D341Med (cell line): Measurements from ENCODE around the gene REEP6.
"Not testable (repeated sequence)": the region's sequence is repeated elsewhere in the genome, so short reads cannot be mapped to it uniquely, and the experiment has no call there.

ENCODE experiments used
- DNase-seq: peaks from one replicate; pipeline ENCODE4 v3.0.0; 2012; ENCODE audit warnings: low spot score

The REEP6 gene

GRCh38 chr19:1507763-1508506 lies 17.0 kb downstream of the REEP6 start:
- DNase-seq: peak; percentile 98

GRCh38 chr19:1508507-1508856 lies 17.5 kb downstream of the REEP6 start:
- no peak for DNase-seq

DNA sequence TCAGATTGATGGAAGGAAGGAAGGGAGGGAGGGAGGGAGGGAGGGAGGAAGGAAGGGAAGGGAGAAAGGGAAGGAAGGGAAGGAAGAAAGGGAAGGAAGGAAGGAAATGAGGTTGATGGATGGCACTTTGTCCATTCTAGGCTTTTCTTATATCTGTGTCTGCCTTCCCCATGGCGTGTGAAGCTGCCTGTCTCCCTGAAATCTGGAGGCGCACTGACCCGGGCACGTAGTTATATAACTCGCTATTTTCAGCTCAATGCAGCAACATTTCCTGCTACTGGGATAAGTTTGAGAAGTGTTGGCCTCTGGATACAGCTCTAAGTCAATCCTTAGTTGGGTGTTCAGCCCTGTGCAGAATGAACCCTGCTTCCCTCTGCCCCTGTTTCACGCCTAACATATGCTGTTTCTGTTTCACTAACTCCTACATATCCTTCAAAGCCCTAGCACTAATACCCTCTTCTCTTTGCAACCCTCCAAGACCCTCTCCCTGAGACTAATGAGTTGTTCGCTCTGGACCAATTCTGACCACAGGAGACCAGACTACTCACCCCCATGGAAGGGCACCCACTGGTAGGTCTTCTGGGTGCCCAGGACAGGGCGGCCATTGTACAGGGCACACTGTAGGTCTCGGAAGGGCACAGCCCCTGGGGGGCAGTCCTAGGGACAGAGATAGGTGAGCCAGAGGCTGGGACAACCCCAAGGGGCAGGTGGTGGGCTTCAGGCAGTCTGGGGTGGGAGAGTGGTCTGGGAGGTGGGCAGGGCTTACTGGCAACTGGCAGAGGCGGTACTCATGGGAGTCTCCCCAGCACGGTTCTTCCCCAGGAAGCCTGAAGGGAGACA lies 18.8 kb downstream of the REEP6 start:
- no peak for DNase-seq

DNA sequence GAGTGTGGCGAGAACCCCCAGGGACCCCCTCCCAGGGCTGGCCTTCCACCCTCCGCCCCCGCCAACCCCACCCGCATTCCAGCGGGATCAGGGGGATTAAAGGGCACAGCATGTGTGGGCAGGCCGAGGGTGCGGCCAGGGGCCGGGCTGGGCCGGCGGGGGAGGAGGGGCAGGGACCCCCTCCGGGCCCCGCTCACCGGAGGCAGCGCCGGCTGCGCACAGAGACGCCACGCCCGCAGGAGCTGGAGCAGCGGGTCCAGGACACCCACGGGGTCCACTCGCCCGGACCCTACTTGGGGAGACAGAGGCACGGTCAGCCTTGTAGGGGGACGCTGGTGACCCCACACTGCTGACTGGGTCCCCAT lies 19.4 kb downstream of the REEP6 start:
- no peak for DNase-seq

GRCh38 chr19:1510807-1511206 lies 19.8 kb downstream of the REEP6 start:
- no peak for DNase-seq

- DNase-seq: no peak
These were observed 20.6 kb downstream of the REEP6 start for GRCh38 chr19:1511318-1512317.

GRCh38 chr19:1512671-1513498 lies 21.9 kb downstream of the REEP6 start, which contains the start of gene ADAMTSL5:
ADAMTSL5 (minus strand) TSS chr19:1513019; CDS start chr19:1510943, 2,076 bp downstream.
- no peak for DNase-seq

GRCh38 chr19:1513499-1514294 lies 22.7 kb downstream of the REEP6 start:
- peak; percentile 80 for DNase-seq

GRCh38 chr19:1514295-1514661 lies 23.3 kb downstream of the REEP6 start:
- no peak for DNase-seq

- DNase-seq: no peak
These were observed 24.2 kb downstream of the REEP6 start for GRCh38 chr19:1514986-1515721.

DNA sequence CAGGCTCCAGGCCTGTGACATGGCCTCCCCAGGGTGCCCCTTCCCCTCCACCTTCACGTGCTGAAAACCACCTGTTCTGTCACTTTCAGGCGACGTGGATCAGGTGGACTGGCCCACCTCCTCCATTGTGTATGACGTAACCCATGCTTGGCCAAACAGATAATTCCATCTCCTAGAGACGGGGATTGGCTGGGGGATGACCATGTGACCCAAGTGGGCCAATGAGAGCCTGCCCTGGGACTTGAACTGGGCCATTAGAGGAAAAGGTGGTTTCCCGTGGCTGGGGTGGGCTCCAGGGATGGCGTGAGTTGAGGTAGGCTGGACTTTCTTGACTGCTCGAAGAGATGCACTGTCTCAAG lies 25.4 kb downstream of the REEP6 start:
- no peak for DNase-seq

DNA sequence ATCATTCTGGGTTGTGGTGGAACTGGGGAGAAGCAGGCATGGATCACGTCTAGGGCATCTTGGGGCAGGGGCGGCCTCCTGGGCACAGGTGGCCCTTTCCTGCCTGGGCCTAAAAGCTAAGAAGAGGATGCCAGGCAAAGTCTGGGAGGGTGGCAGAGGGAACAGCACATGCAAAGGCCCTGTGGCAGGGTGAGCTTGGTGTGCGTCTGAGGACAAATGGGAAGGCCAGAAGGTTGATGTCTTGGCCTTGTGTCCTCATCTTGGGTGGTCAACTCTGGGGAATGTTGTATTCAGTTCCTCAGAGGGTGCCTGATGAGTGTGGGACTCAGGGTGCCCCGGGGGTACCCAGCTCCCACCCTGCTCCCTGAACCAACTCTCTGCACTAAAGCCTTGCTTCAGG lies 27.5 kb downstream of the REEP6 start:
- DNase-seq: no peak

DNA sequence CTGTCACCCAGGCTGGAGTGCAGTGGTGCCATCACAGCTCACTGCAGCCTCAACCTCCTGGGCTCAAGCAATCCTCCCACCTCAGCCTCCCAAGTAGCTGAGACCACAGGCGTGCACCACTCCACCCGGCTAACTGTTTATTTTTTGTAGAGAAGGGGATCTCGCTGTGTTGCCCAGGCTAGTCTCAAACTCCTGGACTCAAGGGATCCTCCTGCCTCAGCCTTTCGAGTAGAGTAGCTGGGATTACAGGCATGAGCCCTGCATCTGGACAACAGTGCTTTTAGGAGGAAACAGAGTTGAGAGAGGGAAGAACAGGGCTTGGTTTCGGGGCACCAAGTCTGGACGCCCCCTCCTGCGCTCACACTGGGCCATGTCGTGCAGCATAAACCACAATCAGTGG lies 28.8 kb downstream of the REEP6 start:
- not testable (repeated sequence) for DNase-seq

- no peak for DNase-seq
These were observed 29.3 kb downstream of the REEP6 start for GRCh38 chr19:1520203-1520780.

- no peak for DNase-seq
These were observed 30.7 kb downstream of the REEP6 start for GRCh38 chr19:1521636-1522035.

DNA sequence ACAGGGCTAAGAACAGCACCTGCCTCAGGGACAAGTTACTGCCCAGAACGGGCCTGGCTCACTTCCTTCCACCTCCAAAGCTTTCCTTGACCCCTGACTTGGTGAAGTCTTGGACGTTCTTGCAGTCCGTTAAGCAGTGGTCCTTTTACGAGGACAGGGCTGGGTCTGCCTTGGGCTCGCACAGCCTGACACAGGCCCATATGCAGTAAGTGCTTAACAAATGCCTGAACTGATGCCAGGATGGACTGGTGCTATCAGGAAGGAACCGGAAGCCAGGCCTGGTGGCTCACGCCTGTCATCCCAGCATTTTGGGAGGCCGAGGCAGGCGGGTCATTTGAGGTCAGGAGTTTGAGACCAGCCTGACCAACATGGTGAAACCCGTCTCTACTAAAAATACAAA lies 31.1 kb downstream of the REEP6 start:
- DNase-seq: no peak

GRCh38 chr19:1522838-1523237 lies 31.9 kb downstream of the REEP6 start:
- no peak for DNase-seq

DNA sequence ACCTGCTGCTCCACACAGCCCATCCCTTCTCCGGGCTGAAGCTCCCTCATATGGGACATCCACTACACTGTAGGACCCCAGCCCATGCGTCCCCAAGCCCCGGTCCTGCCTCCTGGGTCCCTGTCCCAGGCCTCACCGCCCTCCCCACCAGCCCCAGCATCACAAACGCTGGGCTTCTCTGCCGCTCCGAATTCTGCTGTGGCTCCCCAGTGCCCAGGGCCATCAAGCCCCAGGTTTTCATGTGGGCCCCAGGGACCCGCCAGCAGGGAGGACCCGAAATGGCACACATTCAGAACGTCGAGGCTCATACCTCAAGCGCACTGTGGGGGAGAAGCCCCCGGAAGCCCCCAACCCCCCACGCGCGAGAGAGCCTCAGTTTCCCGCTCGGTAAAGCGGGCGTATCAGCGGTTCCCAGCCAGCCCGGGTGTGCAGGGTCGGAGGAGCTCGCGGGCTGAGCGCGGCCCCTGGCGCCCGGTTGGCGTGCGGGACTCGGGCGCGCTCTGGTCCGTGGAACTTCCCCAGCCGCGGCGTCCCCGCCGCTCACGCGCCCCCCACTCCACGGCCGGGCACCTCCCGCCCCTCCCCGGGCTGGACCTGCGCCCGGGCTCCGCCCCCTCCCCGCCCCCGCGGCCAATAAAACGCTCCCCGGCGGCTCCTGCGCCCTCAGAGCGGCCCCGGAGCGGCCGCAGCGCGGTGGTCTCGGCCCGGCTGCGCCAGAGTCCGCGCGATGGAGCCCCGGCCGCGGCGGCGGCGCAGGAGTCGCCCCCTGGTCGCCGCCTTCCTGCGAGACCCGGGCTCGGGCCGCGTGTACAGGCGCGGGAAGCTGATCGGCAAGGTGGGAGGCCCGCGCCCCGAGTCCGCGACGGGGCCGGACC lies 32.7 kb downstream of the REEP6 start, which contains the start of gene PLK5:
PLK5 (plus strand) TSS at position 666 of the 875 bp plus-strand sequence. CDS start 2,920 bp downstream, outside the sequence.
- DNase-seq: no peak
